GM12865 (cell line): ENCODE results near the gene TMEM151A.

ENCODE experiments used
- DNase-seq: peaks from one replicate; pipeline ENCODE4 v3.0.0; 2010; ENCODE audit warnings: low read depth
- H3K4me3 ChIP-seq: 2 replicates; pipeline ENCODE4 v1.5.1; 2011; ENCODE audit warnings: mild to moderate bottlenecking, low read depth, low read length, control low read depth
- TF ChIP-seq, protein P1 (sequence below): IDR thresholded peaks from 2 replicates; pipeline ENCODE4 v1.5.1; 2011; ENCODE audit warnings: low read length, control low read depth, low read depth, inconsistent platforms; ENCODE audit not compliant: insufficient read depth; ENCODE audit errors: missing control alignments

TMEM151A gene

GRCh38 chr11:66266378-66267038 lies 25.2 kb upstream of the TMEM151A start:
- DNase-seq: no peak
- TF ChIP-seq, protein P1, sequence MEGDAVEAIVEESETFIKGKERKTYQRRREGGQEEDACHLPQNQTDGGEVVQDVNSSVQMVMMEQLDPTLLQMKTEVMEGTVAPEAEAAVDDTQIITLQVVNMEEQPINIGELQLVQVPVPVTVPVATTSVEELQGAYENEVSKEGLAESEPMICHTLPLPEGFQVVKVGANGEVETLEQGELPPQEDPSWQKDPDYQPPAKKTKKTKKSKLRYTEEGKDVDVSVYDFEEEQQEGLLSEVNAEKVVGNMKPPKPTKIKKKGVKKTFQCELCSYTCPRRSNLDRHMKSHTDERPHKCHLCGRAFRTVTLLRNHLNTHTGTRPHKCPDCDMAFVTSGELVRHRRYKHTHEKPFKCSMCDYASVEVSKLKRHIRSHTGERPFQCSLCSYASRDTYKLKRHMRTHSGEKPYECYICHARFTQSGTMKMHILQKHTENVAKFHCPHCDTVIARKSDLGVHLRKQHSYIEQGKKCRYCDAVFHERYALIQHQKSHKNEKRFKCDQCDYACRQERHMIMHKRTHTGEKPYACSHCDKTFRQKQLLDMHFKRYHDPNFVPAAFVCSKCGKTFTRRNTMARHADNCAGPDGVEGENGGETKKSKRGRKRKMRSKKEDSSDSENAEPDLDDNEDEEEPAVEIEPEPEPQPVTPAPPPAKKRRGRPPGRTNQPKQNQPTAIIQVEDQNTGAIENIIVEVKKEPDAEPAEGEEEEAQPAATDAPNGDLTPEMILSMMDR: no peak
- H3K4me3 ChIP-seq: no peak overlapping the region

- peak overlapping the region; percentile 57 for H3K4me3 ChIP-seq
- TF ChIP-seq, protein P1: no peak
- no peak for DNase-seq
Measured at GRCh38 chr11:66267039-66267378, 24.7 kb upstream of the TMEM151A start.

DNA sequence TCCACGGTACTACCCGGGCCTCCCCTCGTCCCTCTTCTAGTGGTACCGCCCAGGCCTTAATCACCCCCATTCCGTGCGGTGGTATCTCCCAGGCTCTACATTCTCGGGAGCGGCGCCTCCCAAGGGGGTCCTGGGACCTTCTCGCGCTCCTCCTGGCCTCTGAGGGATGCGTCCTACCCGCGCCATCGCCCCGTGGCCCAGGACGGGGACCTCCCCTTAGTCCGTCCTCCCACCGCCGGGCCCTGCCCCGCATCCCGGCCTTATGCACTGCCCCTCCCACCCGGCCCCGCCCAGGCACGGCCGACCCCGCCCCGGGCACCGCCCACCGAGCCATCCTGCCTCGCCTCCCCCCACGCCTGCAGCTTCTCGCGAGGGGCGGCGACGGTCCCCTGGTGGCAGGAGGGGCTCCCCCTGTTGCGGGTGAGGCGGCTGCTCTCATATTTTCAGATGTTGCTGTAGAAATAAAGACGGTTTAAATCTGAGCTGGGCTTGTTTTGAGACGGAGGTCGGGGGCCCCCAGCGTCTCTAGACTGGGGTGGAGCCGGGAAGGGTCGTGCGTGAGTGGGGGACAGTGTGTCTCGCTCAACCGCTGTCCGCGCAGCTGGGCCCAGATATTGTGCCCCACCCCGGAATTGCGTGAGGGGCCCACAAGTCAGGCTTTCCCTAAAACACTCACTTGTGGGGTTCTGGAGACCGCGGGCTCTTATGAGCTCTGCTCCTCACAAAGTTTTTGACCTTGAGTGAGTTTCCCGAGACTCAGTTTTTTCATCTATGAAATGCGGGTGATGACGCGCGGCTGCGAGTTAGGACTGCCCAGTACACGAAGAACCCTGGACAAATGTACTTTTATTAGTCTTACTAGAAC lies 24.1 kb upstream of the TMEM151A start:
- peak; percentile 94 for DNase-seq
- TF ChIP-seq, protein P1: peak; percentile 14
- H3K4me3 ChIP-seq: peak overlapping the region; percentile 57

DNA sequence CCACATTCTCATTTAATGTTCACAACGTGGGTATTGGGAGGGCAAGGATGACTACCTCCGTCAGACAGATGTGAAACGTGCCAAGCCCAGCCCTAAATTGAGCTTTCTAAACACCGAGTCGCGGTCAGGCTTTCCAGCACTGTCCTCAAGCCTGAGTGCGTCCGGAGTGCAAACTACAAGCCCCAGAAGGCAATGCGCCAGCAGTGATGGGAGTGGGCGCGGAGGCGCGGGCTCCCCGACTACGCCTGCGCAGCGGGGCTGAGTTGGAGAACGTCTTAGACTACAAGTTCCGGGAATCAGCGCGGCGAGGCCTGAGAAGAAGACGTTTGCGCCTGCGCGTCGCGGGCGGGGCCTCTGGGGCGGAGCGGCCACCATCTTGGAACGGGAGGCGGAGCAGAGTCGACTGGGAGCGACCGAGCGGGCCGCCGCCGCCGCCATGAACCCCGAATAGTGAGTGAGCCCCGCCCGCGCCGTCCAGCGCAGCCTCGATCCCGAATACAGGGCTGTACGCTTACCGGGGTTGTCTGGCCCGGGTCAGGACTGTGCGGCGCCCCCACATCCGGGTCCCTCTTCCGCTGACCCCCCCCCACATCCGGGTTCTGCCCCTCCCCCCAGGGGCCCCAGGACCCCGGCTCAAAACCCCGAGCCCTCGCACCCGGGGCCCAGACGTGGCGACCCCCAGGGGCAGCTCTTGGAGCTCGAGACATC lies 23.3 kb upstream of the TMEM151A start, which contains the start of gene RAB1B:
TSS of gene RAB1B (plus strand) at position 396 of the 708 bp plus-strand sequence. CDS start at position 437, 41 bp downstream.
- TF ChIP-seq, protein P1: no peak
- DNase-seq: peak; percentile 100
- peak within 1 kb of the TSS; percentile 99 for H3K4me3 ChIP-seq

DNA sequence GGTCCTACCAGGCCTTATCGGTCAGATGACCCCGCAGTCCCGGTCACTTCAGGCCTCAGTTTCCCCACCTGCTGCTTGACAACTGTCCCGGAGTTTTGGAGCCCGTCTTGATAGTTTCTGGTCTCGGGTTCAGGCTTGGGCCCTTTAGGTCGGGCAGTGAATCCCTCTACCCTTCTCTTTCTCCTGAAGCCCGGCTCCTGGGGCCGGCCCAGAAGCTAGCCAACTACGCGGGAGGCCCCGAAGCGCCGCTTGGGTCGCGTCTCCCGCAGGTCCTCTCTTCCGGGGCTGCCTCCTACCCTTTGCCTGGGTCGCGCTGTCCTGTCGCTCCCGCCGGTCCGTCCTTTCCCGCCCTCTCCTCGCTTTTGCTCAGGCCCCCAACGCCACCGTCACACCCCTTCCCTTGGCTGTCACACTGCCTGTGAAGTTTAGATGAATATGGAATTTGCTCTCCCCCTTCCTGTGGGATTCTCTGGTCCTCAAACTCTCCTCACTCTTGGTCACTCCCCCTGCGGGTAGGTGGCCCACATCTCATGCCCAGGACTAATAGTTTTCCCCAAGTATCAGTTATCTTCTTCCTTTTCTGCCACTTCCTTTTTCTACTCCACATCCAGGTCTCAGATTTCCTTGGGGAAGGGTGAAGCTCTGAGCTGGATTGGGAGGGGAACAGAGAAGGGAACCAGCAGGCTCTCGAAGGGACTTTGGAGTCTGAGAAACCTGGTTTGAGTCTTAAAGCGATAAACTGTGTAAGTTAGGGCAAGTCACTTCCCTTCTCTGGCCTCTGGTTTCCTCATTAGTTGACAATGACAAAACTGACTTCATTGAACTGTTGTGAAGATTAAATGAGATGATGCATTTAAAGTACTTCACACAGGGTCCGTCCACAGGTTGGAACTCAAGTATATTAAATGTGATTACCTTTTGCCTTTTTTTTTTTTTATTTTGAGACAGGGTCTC lies 22.5 kb upstream of the TMEM151A start:
- TF ChIP-seq, protein P1: no peak
- DNase-seq: peak; percentile 34

DNA sequence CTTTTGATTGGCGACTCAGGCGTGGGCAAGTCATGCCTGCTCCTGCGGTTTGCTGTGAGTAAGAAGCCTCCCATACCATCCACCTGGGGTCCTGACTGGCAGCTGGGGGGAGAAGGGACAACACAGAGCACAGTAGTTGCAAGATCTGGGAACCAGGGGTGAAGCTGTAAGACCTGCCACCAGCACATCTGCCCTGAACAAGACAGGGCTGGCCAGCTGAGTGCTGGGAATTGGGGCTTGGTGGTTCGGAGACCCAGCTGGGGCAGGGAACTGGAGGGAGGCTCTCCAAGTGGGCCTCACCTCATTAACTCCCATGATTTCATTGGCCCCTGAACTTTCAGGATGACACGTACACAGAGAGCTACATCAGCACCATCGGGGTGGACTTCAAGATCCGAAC lies 19.9 kb upstream of the TMEM151A start:
- TF ChIP-seq, protein P1: no peak
- no peak overlapping the region for H3K4me3 ChIP-seq
- no peak for DNase-seq

More for the DNA sequence above, 22.5 kb upstream of the TMEM151A start:
- peak overlapping the region; percentile 99 for H3K4me3 ChIP-seq
